Measurements from ENCODE around the gene MACROD2. TPM values are rescaled to one million over a fixed set of nuclear protein-coding genes. Genes with fewer than 3 reads are reported as not detected.

The MACROD2 gene
- total RNA-seq, 1 donor from 2014 or later: 6.4 TPM

DNA sequence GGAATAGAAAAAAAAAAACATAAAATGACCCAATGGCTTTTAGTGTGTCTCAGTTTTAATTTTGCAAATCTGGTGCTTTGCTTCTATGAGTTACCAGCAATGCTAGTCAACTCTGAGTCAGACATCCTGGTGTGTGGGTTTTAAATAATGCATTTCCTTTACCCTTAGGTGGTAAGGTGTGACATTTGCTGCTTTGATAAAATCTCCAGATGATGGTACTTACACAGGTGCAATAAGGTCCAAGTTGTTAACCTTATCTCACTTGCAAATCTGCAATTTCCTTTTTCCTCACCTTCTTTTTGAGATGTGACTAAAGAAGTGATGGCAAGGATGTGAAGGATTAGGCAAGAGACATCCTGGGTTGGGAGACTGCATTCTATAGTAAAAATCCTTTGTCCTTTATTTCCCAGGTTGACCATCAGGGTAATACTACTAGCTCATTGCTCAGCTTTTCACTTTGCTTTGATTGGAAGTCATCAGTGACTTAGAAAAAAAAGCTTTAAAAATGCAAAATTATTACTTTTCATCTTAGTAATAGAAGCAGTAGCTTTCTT, 1160.6 kb downstream of the MACROD2 start:
- H3K36me3 Mint-ChIP-seq (ENCODE audit: low read depth): peaks cover 5% of the 10 kb centered on the region
- no peak overlapping the region for H3K27ac Mint-ChIP-seq (ENCODE audit: unreplicated experiment)
- H3K4me1 Mint-ChIP-seq: no peaks in the 10 kb centered on the region
- DNase-seq (ENCODE audit: low read depth, low spot score): no peak
- H3K27me3 Mint-ChIP-seq (ENCODE audit: low read depth): no peaks in the 10 kb centered on the region
- TF ChIP-seq, protein P1, sequence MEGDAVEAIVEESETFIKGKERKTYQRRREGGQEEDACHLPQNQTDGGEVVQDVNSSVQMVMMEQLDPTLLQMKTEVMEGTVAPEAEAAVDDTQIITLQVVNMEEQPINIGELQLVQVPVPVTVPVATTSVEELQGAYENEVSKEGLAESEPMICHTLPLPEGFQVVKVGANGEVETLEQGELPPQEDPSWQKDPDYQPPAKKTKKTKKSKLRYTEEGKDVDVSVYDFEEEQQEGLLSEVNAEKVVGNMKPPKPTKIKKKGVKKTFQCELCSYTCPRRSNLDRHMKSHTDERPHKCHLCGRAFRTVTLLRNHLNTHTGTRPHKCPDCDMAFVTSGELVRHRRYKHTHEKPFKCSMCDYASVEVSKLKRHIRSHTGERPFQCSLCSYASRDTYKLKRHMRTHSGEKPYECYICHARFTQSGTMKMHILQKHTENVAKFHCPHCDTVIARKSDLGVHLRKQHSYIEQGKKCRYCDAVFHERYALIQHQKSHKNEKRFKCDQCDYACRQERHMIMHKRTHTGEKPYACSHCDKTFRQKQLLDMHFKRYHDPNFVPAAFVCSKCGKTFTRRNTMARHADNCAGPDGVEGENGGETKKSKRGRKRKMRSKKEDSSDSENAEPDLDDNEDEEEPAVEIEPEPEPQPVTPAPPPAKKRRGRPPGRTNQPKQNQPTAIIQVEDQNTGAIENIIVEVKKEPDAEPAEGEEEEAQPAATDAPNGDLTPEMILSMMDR (conservative IDR thresholded peaks at IDR 0.05): no peak
- peaks cover 7% of the 10 kb centered on the region for H3K9me3 Mint-ChIP-seq
- no peak overlapping the region for H3K4me3 Mint-ChIP-seq

DNA sequence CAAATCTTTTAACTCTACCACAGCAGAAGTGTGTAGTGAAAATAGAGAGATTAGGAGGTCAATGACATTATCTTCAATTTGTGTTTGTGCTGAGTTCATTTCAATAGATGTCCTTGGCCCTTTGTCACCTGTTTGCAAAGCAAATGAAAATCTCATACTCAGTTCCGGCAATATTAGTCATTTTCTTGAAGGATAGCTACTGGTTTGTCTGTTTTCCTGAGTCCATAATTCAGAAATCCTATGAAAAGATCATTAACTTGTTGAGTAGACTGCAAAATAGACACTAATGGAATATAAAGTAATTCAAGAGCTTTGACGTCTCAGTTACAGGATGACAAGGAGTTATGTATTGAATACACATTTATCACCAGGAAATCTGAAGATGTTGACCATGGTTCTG, 1163.2 kb downstream of the MACROD2 start:
- no peaks in the 10 kb centered on the region for H3K9me3 Mint-ChIP-seq
- no peaks in the 10 kb centered on the region for H3K36me3 Mint-ChIP-seq (ENCODE audit: low read depth)
- TF ChIP-seq, protein P1 (conservative IDR thresholded peaks at IDR 0.05): no peak
- no peak overlapping the region for H3K4me3 Mint-ChIP-seq
- DNase-seq (ENCODE audit: low read depth, low spot score): no peak
- no peak overlapping the region for H3K27ac Mint-ChIP-seq (ENCODE audit: unreplicated experiment)
- no peaks in the 10 kb centered on the region for H3K27me3 Mint-ChIP-seq (ENCODE audit: low read depth)
- H3K4me1 Mint-ChIP-seq: no peaks in the 10 kb centered on the region

DNA sequence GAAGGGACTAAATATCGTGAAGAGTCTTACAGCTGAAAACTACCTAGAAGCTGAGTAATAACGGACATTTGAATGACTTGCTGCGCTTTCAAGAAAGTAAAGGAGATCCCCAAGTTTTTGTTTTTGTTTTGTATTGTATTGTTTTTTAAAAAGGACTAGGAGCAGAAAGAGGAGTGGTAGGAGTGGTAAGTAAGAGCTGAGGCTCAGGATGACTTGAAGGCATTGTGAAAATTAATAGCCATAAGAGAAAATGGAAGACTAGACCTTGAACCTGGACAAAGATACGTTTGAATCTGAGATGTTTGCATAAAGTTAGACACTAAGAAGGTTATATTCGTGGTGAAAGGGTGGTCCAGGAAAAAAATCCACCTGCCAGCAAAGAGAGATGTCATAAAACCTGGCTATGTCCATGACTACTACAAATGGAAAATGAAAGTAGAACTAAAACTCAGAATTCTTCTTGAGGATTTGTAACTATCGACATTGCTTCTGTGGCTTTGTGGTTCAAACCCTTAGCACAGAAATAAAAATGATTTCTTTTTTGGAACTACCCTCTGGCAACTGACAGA, 1166.8 kb downstream of the MACROD2 start:
- no peak for DNase-seq (ENCODE audit: low read depth, low spot score)
- no peaks in the 10 kb centered on the region for H3K36me3 Mint-ChIP-seq (ENCODE audit: low read depth)
- H3K9me3 Mint-ChIP-seq: peaks cover 4% of the 10 kb centered on the region
- no peak overlapping the region for H3K27ac Mint-ChIP-seq (ENCODE audit: unreplicated experiment)
- H3K4me1 Mint-ChIP-seq: no peaks in the 10 kb centered on the region
- TF ChIP-seq, protein P1 (conservative IDR thresholded peaks at IDR 0.05): no peak
- H3K27me3 Mint-ChIP-seq (ENCODE audit: low read depth): no peaks in the 10 kb centered on the region
- no peak overlapping the region for H3K4me3 Mint-ChIP-seq

DNA sequence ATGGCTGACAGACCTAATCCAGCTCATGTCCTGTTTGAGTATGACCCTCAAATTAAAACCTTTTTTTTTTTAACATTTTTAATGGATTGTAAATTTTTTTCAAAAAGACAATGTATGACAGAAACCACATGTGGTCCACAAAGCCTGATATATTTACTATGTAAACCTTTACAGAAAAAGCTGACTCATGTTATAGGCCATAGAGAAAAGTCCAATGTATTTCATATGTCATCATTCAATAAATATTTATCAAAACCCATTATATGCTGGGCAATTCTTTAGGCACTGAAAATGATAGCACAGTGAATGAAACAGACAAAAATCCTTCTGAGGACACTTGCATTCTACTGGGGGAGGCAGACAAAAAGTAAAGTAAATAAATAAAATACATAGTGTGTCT, 1168.3 kb downstream of the MACROD2 start:
- Mint-ChIP-seq H3K27ac (ENCODE audit: unreplicated experiment) (no peak overlapping the region), H3K9me3 (peaks cover 4% of the 10 kb centered on the region), H3K4me3 (no peak overlapping the region), H3K36me3 (ENCODE audit: low read depth) (no peaks in the 10 kb centered on the region), H3K4me1 (no peaks in the 10 kb centered on the region), H3K27me3 (ENCODE audit: low read depth) (no peaks in the 10 kb centered on the region)
- TF ChIP-seq, protein P1 (conservative IDR thresholded peaks at IDR 0.05): no peak
- DNase-seq (ENCODE audit: low read depth, low spot score): no peak

DNA sequence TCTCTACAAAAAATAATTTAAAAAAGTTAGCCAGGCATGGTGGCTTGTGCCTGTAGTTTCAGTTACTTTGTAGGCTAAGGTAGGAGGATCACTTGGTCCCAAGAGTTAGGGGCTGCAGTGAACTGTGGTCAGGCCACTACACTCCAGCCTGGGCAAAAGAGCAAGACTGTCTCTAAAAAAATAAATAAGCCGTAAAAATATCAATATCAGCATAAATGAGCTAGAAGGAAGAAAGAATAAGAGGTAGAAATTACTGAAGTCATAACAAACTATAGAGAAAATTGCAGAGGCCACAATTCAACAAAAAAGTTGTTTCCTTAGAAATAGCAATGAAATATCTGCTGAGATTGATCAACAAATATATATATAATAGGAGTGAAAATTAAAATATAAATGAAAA, 1169.4 kb downstream of the MACROD2 start:
- Mint-ChIP-seq H3K4me3 (no peak overlapping the region), H3K4me1 (no peaks in the 10 kb centered on the region), H3K27ac (ENCODE audit: unreplicated experiment) (no peak overlapping the region), H3K27me3 (ENCODE audit: low read depth) (no peaks in the 10 kb centered on the region), H3K36me3 (ENCODE audit: low read depth) (no peaks in the 10 kb centered on the region), H3K9me3 (peaks cover 4% of the 10 kb centered on the region)
- TF ChIP-seq, protein P1 (conservative IDR thresholded peaks at IDR 0.05): no peak
- DNase-seq (ENCODE audit: low read depth, low spot score): no peak

Measured in neural crest cell (in vitro differentiated cells).